HG03565 (cell line): ENCODE results near the gene USP49.

ENCODE experiments used
- ATAC-seq: cut with Tn5 transposase; IDR thresholded peaks from one replicate; pipeline ENCODE4 v1.9.1; 2021; ENCODE audit warnings: mild to moderate bottlenecking, moderate library complexity; ENCODE audit not compliant: unreplicated experiment

The USP49 gene

GRCh38 chr6:41759905-41760579 is 135.1 kb downstream of the USP49 start:
- no peak for ATAC-seq

- no peak for ATAC-seq
Observed at GRCh38 chr6:41759106-41759904, 135.9 kb downstream of the USP49 start.

- ATAC-seq, result no peak
Observed at GRCh38 chr6:41758641-41759035, 136.5 kb downstream of the USP49 start.

- no peak for ATAC-seq
Observed at GRCh38 chr6:41757931-41758640, 137.1 kb downstream of the USP49 start.

- ATAC-seq, result no peak
Observed at GRCh38 chr6:41757271-41757670, 137.9 kb downstream of the USP49 start.

GRCh38 chr6:41756354-41756753 is 138.8 kb downstream of the USP49 start:
- ATAC-seq, result no peak

- no peak for ATAC-seq
Observed at GRCh38 chr6:41755895-41756294, 139.3 kb downstream of the USP49 start.

- ATAC-seq, result no peak
Observed at GRCh38 chr6:41750374-41750773, 144.8 kb downstream of the USP49 start.

- ATAC-seq, result no peak
Observed at GRCh38 chr6:41748542-41748941, 146.6 kb downstream of the USP49 start.

- no peak for ATAC-seq
Observed at GRCh38 chr6:41748102-41748477, 147.1 kb downstream of the USP49 start.

GRCh38 chr6:41747256-41748101 is 147.7 kb downstream of the USP49 start, which contains the start of gene PGC:
Gene PGC, minus strand, starts transcription at chr6:41747397. Its CDS starts 63 bp downstream, at chr6:41747334.
- ATAC-seq, result no peak

- no peak for ATAC-seq
Observed at GRCh38 chr6:41746107-41746506, 149.1 kb downstream of the USP49 start.

GRCh38 chr6:41744236-41744787 is 150.9 kb downstream of the USP49 start:
- ATAC-seq, result no peak

- ATAC-seq, result no peak
Observed at GRCh38 chr6:41743406-41744235, 151.6 kb downstream of the USP49 start.

- no peak for ATAC-seq
Observed at GRCh38 chr6:41741625-41742490, 153.3 kb downstream of the USP49 start.

GRCh38 chr6:41740366-41741162 is 154.6 kb downstream of the USP49 start:
- no peak for ATAC-seq
